Hepatocyte (in vitro differentiated cells): ENCODE data around the gene SOX4. TPM values are rescaled to one million over a fixed set of nuclear protein-coding genes. Genes with fewer than 3 reads are reported as not detected.

ENCODE experiments used
- DNase-seq: peaks from one replicate; pipeline ENCODE4 v3.0.0-alpha.2; 2016; ENCODE audit warnings: low spot score
- H2AFZ ChIP-seq: fragments of 200-600 bp; sonication (generic); 2 replicates; pipeline ENCODE4 v1.6.0; 2016; ENCODE audit warnings: antibody characterized with exemption, mild to moderate bottlenecking
- H3K27ac ChIP-seq: fragments of 200-600 bp; sonication (generic); 2 replicates; pipeline ENCODE4 v1.5.1; 2016; ENCODE audit warnings: mild to moderate bottlenecking
- H3K27me3 ChIP-seq: fragments of 200-600 bp; sonication (generic); 2 replicates; pipeline ENCODE4 v1.6.1; 2016
- H3K36me3 ChIP-seq: fragments of 200-600 bp; sonication (generic); replicated peaks from 2 replicates; pipeline ENCODE4 v1.5.1; 2016; ENCODE audit warnings: low read depth; ENCODE audit not compliant: insufficient read depth
- H3K4me1 ChIP-seq: fragments of 200-600 bp; sonication (generic); 2 replicates; pipeline ENCODE4 v1.5.1; 2016; ENCODE audit warnings: mild to moderate bottlenecking, moderate library complexity; ENCODE audit not compliant: insufficient read depth
- H3K4me2 ChIP-seq: fragments of 200-600 bp; sonication (generic); 2 replicates; pipeline ENCODE4 v1.6.0; 2016
- H3K4me3 ChIP-seq: fragments of 200-600 bp; sonication (generic); 2 replicates; pipeline ENCODE4 v1.5.1; 2016; ENCODE audit warnings: mild to moderate bottlenecking
- H3K79me2 ChIP-seq: fragments of 200-600 bp; sonication (generic); 2 replicates; pipeline ENCODE4 v1.6.0; 2017; ENCODE audit warnings: mild to moderate bottlenecking
- H3K9me2 ChIP-seq: fragments of 200-600 bp; sonication (generic); replicated peaks from 2 replicates; pipeline ENCODE4 v1.6.0; 2017; ENCODE audit warnings: mild to moderate bottlenecking; ENCODE audit not compliant: insufficient read depth
- H3K9me3 ChIP-seq: fragments of 200-600 bp; sonication (generic); 2 replicates; pipeline ENCODE4 v1.5.1; 2016; ENCODE audit warnings: low read depth, mild to moderate bottlenecking
- H4K20me1 ChIP-seq: fragments of 200-600 bp; sonication (generic); 2 replicates; pipeline ENCODE4 v1.6.0; 2016; ENCODE audit warnings: mild to moderate bottlenecking; ENCODE audit not compliant: insufficient read depth, poor library complexity, severe bottlenecking
- CTCF ChIP-seq: fragments of 200-600 bp; sonication (generic); IDR thresholded peaks from 2 replicates; pipeline ENCODE4 v1.5.1; 2016; ENCODE audit warnings: antibody characterized with exemption, mild to moderate bottlenecking; ENCODE audit not compliant: poor library complexity
- EZH2 ChIP-seq: fragments of 200-600 bp; sonication (generic); IDR thresholded peaks from 2 replicates; pipeline ENCODE4 v1.6.1; 2016; ENCODE audit warnings: antibody characterized with exemption, mild to moderate bottlenecking, borderline replicate concordance
- EZH2phosphoT487 ChIP-seq: fragments of 200-600 bp; sonication (generic); IDR thresholded peaks from one replicate; pipeline ENCODE4 v1.6.1; 2018; ENCODE audit warnings: antibody characterized with exemption, mild to moderate bottlenecking, low read depth, moderate library complexity; ENCODE audit not compliant: unreplicated experiment, severe bottlenecking
- WGBS: methylation state at CpG from one replicate; pipeline ENCODE4 v1.1.6; 2016; ENCODE audit warnings: low lambda C conversion rate; ENCODE audit errors: missing lambda C conversion rate; 5-methylcytosine and 5-hydroxymethylcytosine counted together
- polyA plus RNA-seq: library from polyadenylated mRNA; unstranded; fragments of >200 nt; fragmentation: Nextera tagmentation; extraction: Ambion mirVana; gene quantifications from 2 replicates; pipeline ENCODE4 v1.2.1, GENCODE V29; 2016
- total RNA-seq: library from RNA; depleted of rRNA; stranded (reverse); fragments of >200 nt; gene quantifications from 2 replicates; pipeline ENCODE4 v1.2.3, GENCODE V29; 2014

SOX4 gene
- total and polyA plus RNA-seq, 2 experiments from 2014 or later, result 62.2 to 92.5 TPM

GRCh38 chr6:21614226-21614625 lies 20.7 kb downstream of the SOX4 start:
- H3K36me3 ChIP-seq, result no peaks in the 10 kb centered on the region
- H3K27me3 ChIP-seq, result no peaks in the 10 kb centered on the region
- no peak for DNase-seq
- no peaks in the 10 kb centered on the region for H3K4me1 ChIP-seq
- H3K4me2 ChIP-seq, result no peak overlapping the region
- no peak overlapping the region for H3K27ac ChIP-seq
- no peak overlapping the region for H3K4me3 ChIP-seq
- H4K20me1 ChIP-seq, result no peaks in the 10 kb centered on the region
- 91% methylated on average over 4 of the region's 4 CpGs for WGBS
- H3K79me2 ChIP-seq, result no peaks in the 10 kb centered on the region
- TF ChIP-seq CTCF, result no peak
- no peak for TF ChIP-seq EZH2phosphoT487
- TF ChIP-seq EZH2, result no peak
- H3K9me3 ChIP-seq, result no peaks in the 10 kb centered on the region
- H3K9me2 ChIP-seq, result no peaks in the 10 kb centered on the region
- no peak overlapping the region for H2AFZ ChIP-seq

GRCh38 chr6:21615504-21615903 lies 22.0 kb downstream of the SOX4 start:
- Histone ChIP-seq H3K36me3 (no peaks in the 10 kb centered on the region), H3K79me2 (no peaks in the 10 kb centered on the region), H2AFZ (no peak overlapping the region), H3K27ac (no peak overlapping the region), H3K4me2 (no peak overlapping the region), H3K4me1 (no peaks in the 10 kb centered on the region), H3K9me2 (no peaks in the 10 kb centered on the region), H3K4me3 (no peak overlapping the region), H3K9me3 (no peaks in the 10 kb centered on the region), H4K20me1 (no peaks in the 10 kb centered on the region), H3K27me3 (no peaks in the 10 kb centered on the region)
- no peak for DNase-seq
- TF ChIP-seq EZH2phosphoT487, result no peak
- no peak for TF ChIP-seq CTCF
- TF ChIP-seq EZH2, result no peak
- WGBS, result 60% methylated on average over 3 of the region's 3 CpGs

- Histone ChIP-seq H3K79me2 (no peaks in the 10 kb centered on the region), H2AFZ (no peak overlapping the region), H3K27me3 (no peaks in the 10 kb centered on the region), H3K36me3 (no peaks in the 10 kb centered on the region), H3K27ac (no peak overlapping the region), H3K4me2 (no peak overlapping the region), H4K20me1 (no peaks in the 10 kb centered on the region), H3K4me1 (no peaks in the 10 kb centered on the region), H3K9me3 (no peaks in the 10 kb centered on the region), H3K9me2 (no peaks in the 10 kb centered on the region), H3K4me3 (no peak overlapping the region)
- DNase-seq, result no peak
- 56% methylated on average over 5 of the region's 5 CpGs for WGBS
- TF ChIP-seq EZH2 (no peak), CTCF (no peak), EZH2phosphoT487 (no peak)
These were observed 22.5 kb downstream of the SOX4 start for GRCh38 chr6:21616005-21616404.

GRCh38 chr6:21625642-21626041 lies 32.1 kb downstream of the SOX4 start:
- H3K36me3 ChIP-seq, result no peaks in the 10 kb centered on the region
- H3K27ac ChIP-seq, result no peak overlapping the region
- no peak overlapping the region for H3K4me2 ChIP-seq
- no peak overlapping the region for H3K4me3 ChIP-seq
- H3K9me3 ChIP-seq, result no peaks in the 10 kb centered on the region
- H3K79me2 ChIP-seq, result no peaks in the 10 kb centered on the region
- no peak for DNase-seq
- H3K9me2 ChIP-seq, result no peaks in the 10 kb centered on the region
- H4K20me1 ChIP-seq, result no peaks in the 10 kb centered on the region
- H2AFZ ChIP-seq, result no peak overlapping the region
- H3K27me3 ChIP-seq, result no peaks in the 10 kb centered on the region
- H3K4me1 ChIP-seq, result no peaks in the 10 kb centered on the region
- no peak for TF ChIP-seq EZH2
- 93% methylated on average over 7 of the region's 7 CpGs for WGBS
